DOHH2 (cell line): ENCODE data around the gene RORB.

Source experiments
- H3F3A ChIP-seq: fragments of 200-600 bp; sonication (generic), shearing (Covaris generic); 2 replicates; pipeline ENCODE4 v1.6.0; 2016; ENCODE audit warnings: antibody characterized with exemption, mild to moderate bottlenecking; ENCODE audit not compliant: control insufficient read depth, insufficient read depth
- H3K27ac ChIP-seq: fragments of 200-600 bp; sonication (generic); 2 replicates; pipeline ENCODE4 v1.5.1; 2014; ENCODE audit warnings: low read depth, mild to moderate bottlenecking, low read length, moderate library complexity
- H3K27me3 ChIP-seq: fragments of 200-600 bp; sonication (generic); 2 replicates; pipeline ENCODE4 v1.6.1; 2014; ENCODE audit warnings: mild to moderate bottlenecking, low read length, mixed read lengths; ENCODE audit not compliant: control insufficient read depth
- H3K36me3 ChIP-seq: fragments of 200-600 bp; sonication (generic); 2 replicates; pipeline ENCODE4 v1.6.1; 2014; ENCODE audit warnings: mild to moderate bottlenecking, low read length, moderate library complexity, mixed read lengths; ENCODE audit not compliant: control insufficient read depth
- H3K4me1 ChIP-seq: fragments of 200-600 bp; sonication (generic); 2 replicates; pipeline ENCODE4 v1.6.1; 2014; ENCODE audit warnings: mild to moderate bottlenecking, low read length, mixed read lengths; ENCODE audit not compliant: control insufficient read depth
- H3K4me2 ChIP-seq: fragments of 200-600 bp; sonication (generic); 2 replicates; pipeline ENCODE4 v1.6.0; 2014; ENCODE audit warnings: mild to moderate bottlenecking, low read length, moderate library complexity
- H3K4me3 ChIP-seq: fragments of 200-600 bp; sonication (generic); 2 replicates; pipeline ENCODE4 v1.5.1; 2014; ENCODE audit warnings: mild to moderate bottlenecking, low read length, mixed read lengths
- H3K79me2 ChIP-seq: fragments of 200-600 bp; sonication (generic); 2 replicates; pipeline ENCODE4 v1.6.1; 2014; ENCODE audit warnings: mild to moderate bottlenecking, low read length, mixed read lengths; ENCODE audit not compliant: control insufficient read depth
- H3K9me2 ChIP-seq: fragments of 200-600 bp; sonication (generic); replicated peaks from 2 replicates; pipeline ENCODE4 v1.6.1; 2014; ENCODE audit warnings: mild to moderate bottlenecking, low read length, mixed read lengths; ENCODE audit not compliant: control insufficient read depth
- H3K9me3 ChIP-seq: fragments of 200-600 bp; sonication (generic); 2 replicates; pipeline ENCODE4 v1.6.1; 2014; ENCODE audit warnings: antibody characterized with exemption, low read length, mixed read lengths; ENCODE audit not compliant: control insufficient read depth, insufficient read depth
- H4K20me1 ChIP-seq: fragments of 200-600 bp; sonication (generic); 2 replicates; pipeline ENCODE4 v1.6.0; 2014; ENCODE audit warnings: low read depth, mild to moderate bottlenecking, antibody characterized with exemption, low read length, moderate library complexity; ENCODE audit not compliant: control insufficient read depth, insufficient read depth
- CTCF ChIP-seq: fragments of 200-600 bp; sonication (generic); IDR thresholded peaks from one replicate; pipeline ENCODE4 v1.5.1; 2014; ENCODE audit warnings: antibody characterized with exemption, mild to moderate bottlenecking, low read depth, low read length; ENCODE audit not compliant: poor library complexity, severe bottlenecking
- EZH2phosphoT487 ChIP-seq: fragments of 200-600 bp; sonication (generic); IDR thresholded peaks from 2 replicates; pipeline ENCODE4 v1.6.1; 2017; ENCODE audit warnings: borderline replicate concordance, mild to moderate bottlenecking, antibody characterized with exemption, low read length, moderate library complexity, mixed read lengths

Gene RORB

GRCh38 chr9:74662674-74663073, 165.5 kb downstream of the RORB start:
- no peak overlapping the region for H3K4me3 ChIP-seq
- TF ChIP-seq CTCF (no peak), EZH2phosphoT487 (no peak)
- H3K27ac ChIP-seq: no peak overlapping the region
- H3K36me3 ChIP-seq: no peaks in the 10 kb centered on the region
- no peaks in the 10 kb centered on the region for H3K9me2 ChIP-seq
- no peaks in the 10 kb centered on the region for H3K27me3 ChIP-seq
- no peaks in the 10 kb centered on the region for H3K9me3 ChIP-seq
- no peak overlapping the region for H3K4me2 ChIP-seq
- no peaks in the 10 kb centered on the region for H3F3A ChIP-seq
- no peaks in the 10 kb centered on the region for H3K4me1 ChIP-seq
- H3K79me2 ChIP-seq: no peaks in the 10 kb centered on the region
- H4K20me1 ChIP-seq: no peaks in the 10 kb centered on the region

- no peaks in the 10 kb centered on the region for H3K36me3 ChIP-seq
- H3K4me2 ChIP-seq: no peak overlapping the region
- no peak overlapping the region for H3K4me3 ChIP-seq
- H3F3A ChIP-seq: no peaks in the 10 kb centered on the region
- H3K9me2 ChIP-seq: no peaks in the 10 kb centered on the region
- H3K9me3 ChIP-seq: no peaks in the 10 kb centered on the region
- no peak overlapping the region for H3K27ac ChIP-seq
- H3K4me1 ChIP-seq: no peaks in the 10 kb centered on the region
- H3K79me2 ChIP-seq: no peaks in the 10 kb centered on the region
- H3K27me3 ChIP-seq: no peaks in the 10 kb centered on the region
- TF ChIP-seq EZH2phosphoT487: no peak
- no peak for TF ChIP-seq CTCF
- H4K20me1 ChIP-seq: no peaks in the 10 kb centered on the region
These were observed 166.3 kb downstream of the RORB start for GRCh38 chr9:74663439-74663838.

GRCh38 chr9:74666625-74667316, 169.6 kb downstream of the RORB start:
- Histone ChIP-seq H3K36me3 (no peaks in the 10 kb centered on the region), H3K79me2 (no peaks in the 10 kb centered on the region), H3K27me3 (no peaks in the 10 kb centered on the region), H4K20me1 (no peaks in the 10 kb centered on the region), H3K4me3 (no peak overlapping the region), H3K27ac (no peak overlapping the region), H3K4me1 (no peaks in the 10 kb centered on the region), H3K9me3 (no peaks in the 10 kb centered on the region), H3K9me2 (no peaks in the 10 kb centered on the region), H3K4me2 (no peak overlapping the region), H3F3A (no peaks in the 10 kb centered on the region)
- TF ChIP-seq EZH2phosphoT487 (no peak), CTCF (no peak)
